Measurements from ENCODE around the gene ANKRD9. TPM values are rescaled to one million over a fixed set of nuclear protein-coding genes. Genes with fewer than 3 reads are reported as not detected.
"Not testable (repeated sequence)": the region's sequence is repeated elsewhere in the genome, so short reads cannot be mapped to it uniquely, and the experiment has no call there.

The ANKRD9 gene
- total RNA-seq, 4 donors from 2014 or later, result 171 to 504 (median 319) TPM

DNA sequence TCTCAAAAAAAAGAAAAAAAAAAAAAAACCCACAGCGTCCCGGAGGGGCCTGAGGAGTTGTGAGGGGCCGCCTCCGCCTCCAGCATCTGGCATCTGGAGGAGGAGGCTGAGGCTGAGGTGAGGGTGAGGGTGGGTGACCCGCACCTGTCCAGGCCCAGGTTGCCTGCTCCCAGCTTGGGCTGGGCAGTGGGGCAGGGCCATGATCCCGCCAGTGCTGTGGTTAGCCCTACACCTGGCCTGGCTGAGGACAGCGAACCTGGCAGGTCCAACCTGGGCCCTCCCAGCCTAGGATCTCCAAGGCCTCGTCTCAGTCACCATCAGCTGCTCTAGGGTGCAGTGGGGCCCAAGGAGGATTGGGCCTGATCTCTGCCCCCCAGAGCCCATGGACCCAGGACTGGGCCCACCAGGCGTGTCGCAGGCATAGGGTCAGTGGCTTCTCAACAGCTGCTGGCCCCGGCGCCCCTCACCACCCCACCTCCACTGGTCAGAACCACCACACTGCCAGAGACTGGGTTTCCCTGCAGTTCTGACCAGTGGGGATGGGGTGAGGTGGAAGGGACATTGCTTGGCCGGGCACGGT is 46.6 kb upstream of the ANKRD9 start:
- H3K9me3 ChIP-seq, result no peaks in the 10 kb centered on the region
- intact Hi-C loops (cut with DNase I; ENCODE audit: low total_unique reads), result no loop called here
- no peak for DNase-seq
- H3K36me3 ChIP-seq, result no peaks in the 10 kb centered on the region
- H3K4me3 ChIP-seq, result no peak overlapping the region
- H3K27ac ChIP-seq, result no peak overlapping the region
- in situ Hi-C loops (cut with MboI; ENCODE audit: low pct_ligation_motif_present in 1 of 4, low pct_unique_long_range_greater_than_20kb in 1 of 4, low sequenced_read_pairs in 3 of 4), result no loop called here
- no peak for TF ChIP-seq POLR2A (IDR thresholded peaks at IDR 0.05)
- no peak for TF ChIP-seq EP300 (IDR thresholded peaks at IDR 0.05; ENCODE audit: low read depth)
- no peak for TF ChIP-seq CTCF (IDR thresholded peaks at IDR 0.05)
- TF ChIP-seq POLR2AphosphoS5 (IDR thresholded peaks at IDR 0.05), result no peak
- no peaks in the 10 kb centered on the region for H3K27me3 ChIP-seq
- H3K4me1 ChIP-seq, result peaks cover 0 to 23% (median 13%) of the 10 kb centered on the region in 4 donors
- 92% methylated on average over 12 of the region's 14 CpGs; no CpG with 5 or more reads in 1 of the 2 donors for WGBS, 2 donors (ENCODE audit: low coverage in 1 of 2)

- intact Hi-C loops (cut with DNase I; ENCODE audit: low total_unique reads) (no loop called here), in situ Hi-C loops (cut with MboI; ENCODE audit: low pct_ligation_motif_present in 1 of 4, low pct_unique_long_range_greater_than_20kb in 1 of 4, low sequenced_read_pairs in 3 of 4) (no loop called here)
- DNase-seq, result peak; percentile 64
- WGBS, 2 donors (ENCODE audit: low coverage in 1 of 2), result 11% methylated on average over 58 of the region's 94 CpGs; no CpG with 5 or more reads in 1 of the 2 donors
- H3K9me3 ChIP-seq, result no peaks in the 10 kb centered on the region
- no peaks in the 10 kb centered on the region for H3K36me3 ChIP-seq
- H3K4me3 ChIP-seq, result peak overlapping the region; percentile 63 to 90 (median 82)
- H3K4me1 ChIP-seq, result peaks cover 0 to 23% (median 13%) of the 10 kb centered on the region in 4 donors
- H3K27ac ChIP-seq, result peak overlapping the region; percentile 68 to 91 (median 82)
- TF ChIP-seq EP300 (IDR thresholded peaks at IDR 0.05; ENCODE audit: low read depth) (no peak), CTCF (IDR thresholded peaks at IDR 0.05) (peak in 1 of 5 experiments; percentile 15), POLR2A (IDR thresholded peaks at IDR 0.05) (peak; percentile 35), POLR2AphosphoS5 (IDR thresholded peaks at IDR 0.05) (peak in 1 of 3 donors; percentile 11)
- H3K27me3 ChIP-seq, result no peaks in the 10 kb centered on the region
These were observed 45.5 kb upstream of the ANKRD9 start for GRCh38 chr14:102554821-102555819.

DNA sequence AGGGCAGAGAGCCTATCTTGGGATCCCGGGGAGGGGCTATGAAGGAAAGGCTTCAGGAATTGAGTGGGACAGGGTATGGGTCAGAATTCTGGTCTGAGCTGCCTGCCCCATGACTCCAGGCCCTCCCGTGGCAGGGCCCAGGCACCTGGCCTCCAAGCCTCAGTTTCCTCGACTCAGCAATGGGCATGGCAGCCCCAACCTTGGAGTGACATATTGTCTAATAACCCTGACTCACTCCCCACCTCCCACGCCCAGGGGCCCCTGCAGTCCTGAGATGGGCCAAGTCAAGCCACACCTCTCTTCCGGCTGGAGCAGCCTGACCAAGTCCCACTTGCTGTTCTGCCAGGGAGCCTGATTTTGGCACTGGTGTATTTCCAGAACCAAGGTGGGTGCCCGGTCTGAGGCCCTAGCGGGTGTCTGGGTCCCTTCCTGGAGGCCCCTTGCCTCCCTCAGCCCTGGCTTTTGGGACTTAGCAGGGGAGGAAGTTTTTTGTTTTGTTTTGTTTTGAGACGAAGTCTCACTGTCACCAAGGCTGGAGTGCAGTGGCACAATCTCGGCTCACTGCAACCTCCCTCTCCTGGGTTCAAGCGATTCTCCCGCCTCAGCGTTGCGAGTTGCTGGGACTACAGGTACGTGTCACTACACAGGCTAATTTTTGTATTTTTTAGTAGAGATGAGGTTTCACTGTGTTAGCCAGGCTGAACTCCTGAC is 42.6 kb upstream of the ANKRD9 start:
- TF ChIP-seq EP300 (IDR thresholded peaks at IDR 0.05; ENCODE audit: low read depth), result no peak
- no peak for TF ChIP-seq CTCF (IDR thresholded peaks at IDR 0.05)
- Histone ChIP-seq H3K4me1 (peaks cover 0 to 23% (median 13%) of the 10 kb centered on the region in 4 donors), H3K27ac (peak overlapping the region; percentile 14 to 56 (median 37)), H3K36me3 (no peaks in the 10 kb centered on the region), H3K4me3 (no peak overlapping the region), H3K9me3 (no peaks in the 10 kb centered on the region), H3K27me3 (no peaks in the 10 kb centered on the region)
- 60 to 73% methylated on average over 1 to 13 of the region's 14 CpGs for WGBS, 2 donors (ENCODE audit: low coverage in 1 of 2)
- DNase-seq, result peak; percentile 67
- intact Hi-C loops (cut with DNase I; ENCODE audit: low total_unique reads) (no loop called here), in situ Hi-C loops (cut with MboI; ENCODE audit: low pct_ligation_motif_present in 1 of 4, low pct_unique_long_range_greater_than_20kb in 1 of 4, low sequenced_read_pairs in 3 of 4) (no loop called here)

DNA sequence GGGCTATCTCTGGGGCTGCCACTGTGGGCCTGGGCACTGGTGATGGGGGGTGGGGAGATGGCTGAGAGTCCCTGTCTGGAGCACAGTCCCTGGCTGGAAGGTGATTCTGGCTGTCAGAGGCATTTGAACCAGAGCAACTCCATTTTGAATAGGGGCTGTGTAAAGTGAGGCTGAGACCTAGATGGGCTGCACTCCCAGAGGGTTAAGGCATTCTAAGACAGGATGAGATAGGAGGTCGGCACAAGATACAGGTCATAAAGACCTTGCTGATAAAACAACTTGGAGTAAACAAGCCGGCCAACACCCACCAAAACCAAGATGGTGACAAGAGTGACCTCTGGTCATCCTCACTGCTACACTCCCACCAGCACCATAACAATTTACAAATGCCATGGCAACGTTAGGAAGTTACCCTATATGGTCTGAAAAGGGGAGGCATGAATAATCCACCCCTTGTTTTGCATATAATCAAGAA is 41.4 kb upstream of the ANKRD9 start:
- WGBS, 2 donors (ENCODE audit: low coverage in 1 of 2), result 17 to 63% methylated on average over 1 to 3 of the region's 3 CpGs
- H3K9me3 ChIP-seq; intact Hi-C loops (cut with DNase I; ENCODE audit: low total_unique reads); in situ Hi-C loops (cut with MboI; ENCODE audit: low pct_ligation_motif_present in 1 of 4, low pct_unique_long_range_greater_than_20kb in 1 of 4, low sequenced_read_pairs in 3 of 4); H3K27ac ChIP-seq; H3K4me3 ChIP-seq; H3K27me3 ChIP-seq; H3K36me3 ChIP-seq; DNase-seq: not testable (repeated sequence)
- peaks cover 0 to 23% (median 13%) of the 10 kb centered on the region in 4 donors for H3K4me1 ChIP-seq

Data from transverse colon (tissue), 4 donors.